Activated T-cell treated with anti-CD3 and anti-CD28 coated beads for 4 hours (primary cell): ENCODE data around the gene CHMP2A.
"Not testable (repeated sequence)": the region's sequence is repeated elsewhere in the genome, so short reads cannot be mapped to it uniquely, and the experiment has no call there.

Experiments used
- DNase-seq: peaks from one replicate; pipeline ENCODE4 v3.0.0-alpha.2; 2020

CHMP2A gene

DNA sequence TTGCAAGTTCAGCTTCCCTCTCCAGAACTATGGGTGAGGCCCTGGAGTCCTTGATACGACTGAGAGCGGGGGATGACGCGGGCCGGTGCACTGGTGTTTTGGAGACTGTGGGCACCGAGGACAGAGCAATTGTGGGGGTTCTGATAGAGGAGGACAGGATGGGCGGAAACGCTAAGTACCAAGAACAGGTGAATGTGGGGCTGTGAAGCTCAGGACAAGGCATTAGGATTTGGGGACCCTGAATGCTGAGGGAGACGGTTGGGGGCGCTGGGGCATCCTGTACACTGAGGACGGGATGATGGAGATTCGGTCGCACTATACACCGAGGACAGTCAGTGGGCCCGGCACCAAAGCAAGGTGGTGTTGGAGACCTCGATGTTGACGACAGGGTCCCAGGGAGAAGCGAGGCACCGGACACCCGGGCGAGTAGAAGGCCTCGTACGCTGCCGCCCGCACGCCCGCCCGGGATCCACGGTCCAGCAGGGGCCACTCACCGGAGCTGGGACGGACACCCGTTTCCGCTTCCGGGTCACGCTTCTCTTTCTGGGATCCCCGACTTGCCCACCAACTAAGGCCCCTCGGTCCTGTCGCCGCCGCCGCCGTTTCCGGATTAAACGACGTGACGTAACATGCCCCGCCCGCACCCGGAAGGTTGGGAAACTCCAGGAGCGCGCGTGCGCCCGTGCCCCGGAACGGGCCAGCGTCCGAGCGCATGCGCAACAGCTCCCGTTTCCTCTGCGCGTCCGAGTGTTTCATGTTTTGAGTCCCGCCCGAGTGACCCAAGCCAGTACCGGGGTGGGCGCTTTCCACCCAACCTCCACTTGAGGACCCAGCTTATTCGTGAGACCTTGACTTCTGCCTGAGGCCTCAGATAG, at the start of gene CHMP2A:
Gene CHMP2A, minus strand, starts transcription at position 612 of the 875 bp plus-strand sequence. CDS start 893 bp downstream, outside the sequence.
- peak; percentile 95 for DNase-seq

DNA sequence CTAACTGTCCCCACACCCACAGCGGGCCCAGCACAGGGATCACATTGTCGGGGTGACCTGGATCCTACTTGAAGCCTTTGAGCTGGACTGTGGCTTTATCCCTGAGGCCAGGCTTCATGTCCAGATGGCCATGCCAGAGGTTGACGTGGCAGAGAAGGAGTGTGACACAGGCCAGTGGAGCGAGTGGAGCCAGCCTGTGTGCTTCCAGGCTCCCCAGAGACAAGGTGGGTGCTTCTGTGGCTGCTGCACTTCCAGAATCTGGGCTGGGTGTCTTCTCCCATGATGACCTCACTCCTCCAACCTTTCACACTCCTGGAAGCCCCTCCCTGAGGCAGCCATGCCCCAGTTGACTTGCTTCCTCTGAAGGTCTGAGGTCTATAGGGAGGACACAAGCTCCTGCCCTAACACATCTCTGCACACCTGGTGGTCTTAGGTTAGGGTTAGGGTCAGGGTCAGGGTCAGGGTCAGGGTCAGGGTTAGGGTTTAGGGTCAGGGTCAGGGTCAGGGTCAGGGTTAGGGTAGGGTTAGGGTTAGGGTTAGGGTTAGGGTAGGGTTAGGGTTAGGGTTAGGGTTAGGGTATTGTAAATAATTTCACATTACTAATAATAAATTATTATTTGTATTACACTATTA, 31.3 kb upstream of the CHMP2A start:
- no peak for DNase-seq

DNA sequence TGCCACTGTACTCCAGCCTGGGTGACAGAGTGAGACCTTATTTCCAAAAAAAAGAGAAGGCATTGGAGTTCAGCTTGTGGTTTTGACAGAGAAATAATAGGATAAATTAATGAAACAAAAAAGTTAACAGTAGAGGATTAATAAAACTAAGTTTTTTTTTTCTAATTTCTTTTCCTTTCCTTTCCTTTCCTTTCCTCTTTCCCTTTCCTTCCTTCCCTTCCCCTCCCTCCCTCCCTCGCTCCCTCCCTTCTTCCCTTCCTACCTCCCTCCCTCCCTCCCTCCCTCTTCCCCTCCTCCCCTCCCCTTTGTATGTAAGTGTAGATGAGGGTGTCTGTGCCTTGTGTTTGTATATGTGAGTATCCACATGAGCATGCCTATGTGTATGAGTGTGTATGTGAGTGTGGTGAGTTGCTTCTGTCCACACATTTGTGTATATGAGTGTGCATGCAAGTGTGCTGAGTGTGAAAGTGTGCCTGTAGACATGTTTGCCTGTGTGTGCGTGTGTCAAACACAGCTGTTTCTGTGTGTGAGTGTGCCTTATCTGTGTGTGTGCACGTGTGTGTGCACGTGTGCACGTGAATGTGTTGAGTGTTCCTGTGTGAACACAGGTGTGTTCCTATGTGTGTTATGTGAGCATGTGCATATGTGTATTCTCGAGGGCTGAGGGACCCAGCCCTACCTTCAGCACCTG, 30.7 kb upstream of the CHMP2A start:
- no peak for DNase-seq

DNA sequence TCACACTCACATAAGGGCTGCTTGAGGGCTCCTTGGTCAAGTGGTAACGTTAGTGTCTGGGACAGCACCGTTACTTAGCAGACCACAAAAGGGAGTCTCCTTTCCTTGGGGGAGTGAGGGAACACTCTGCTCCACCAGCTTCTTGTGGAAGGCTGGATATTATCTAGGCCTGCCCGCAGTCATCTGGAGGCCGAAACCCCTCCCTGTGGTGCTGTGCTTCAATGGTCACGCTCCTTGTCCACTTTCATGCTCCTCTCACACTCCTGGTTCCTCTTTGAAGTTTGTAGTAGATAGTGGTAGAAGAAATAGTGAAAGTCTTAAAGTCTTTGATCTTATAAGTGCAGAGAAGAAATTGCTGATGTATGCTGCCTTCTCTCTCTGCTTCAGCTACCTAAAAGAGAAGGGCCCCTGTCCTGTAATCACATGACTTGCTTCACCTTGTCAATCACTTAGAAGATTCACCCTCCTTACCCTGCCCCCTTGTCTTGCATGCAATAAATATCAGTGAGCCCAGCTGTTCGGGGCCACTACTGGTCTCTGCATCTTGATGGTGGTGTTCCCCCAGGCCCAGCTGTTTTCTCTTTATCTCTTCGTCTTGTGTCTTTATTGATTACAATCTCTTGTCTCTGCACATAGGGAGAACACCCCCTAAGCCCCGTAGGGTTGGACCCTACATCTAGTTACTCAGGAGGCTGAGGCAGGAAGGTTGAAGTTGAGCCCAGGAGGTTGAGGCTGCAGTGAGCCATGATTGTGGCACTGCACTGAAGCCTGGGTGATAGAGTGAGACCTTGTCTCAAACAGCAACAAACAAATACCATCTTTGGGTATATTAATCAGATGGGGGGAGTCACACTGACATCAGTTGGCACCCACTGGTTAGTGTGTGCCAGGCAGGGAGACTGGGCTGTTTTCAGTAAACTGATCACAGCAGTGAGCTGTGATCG, 29.9 kb upstream of the CHMP2A start:
- no peak for DNase-seq

DNA sequence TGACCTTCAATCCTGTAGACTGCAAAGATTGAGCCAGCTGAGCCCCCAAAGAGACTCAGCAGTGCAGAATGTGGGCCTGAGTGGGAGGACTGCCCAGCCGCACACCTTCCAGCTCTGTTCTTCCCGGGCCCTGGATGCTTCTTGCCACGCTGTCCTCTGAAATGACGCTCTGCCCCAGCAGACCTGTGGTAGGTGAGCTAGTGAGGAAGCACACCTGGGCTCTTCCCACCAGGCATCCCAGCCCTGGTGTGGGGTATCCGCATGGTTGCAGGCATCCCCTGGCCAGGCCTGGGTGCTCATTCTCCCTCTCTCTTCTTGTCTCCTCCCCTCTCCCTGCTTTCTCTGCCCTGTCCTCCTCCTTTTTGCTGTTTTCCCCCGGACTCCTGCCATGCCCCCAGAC, 28.1 kb upstream of the CHMP2A start:
- DNase-seq: no peak

DNA sequence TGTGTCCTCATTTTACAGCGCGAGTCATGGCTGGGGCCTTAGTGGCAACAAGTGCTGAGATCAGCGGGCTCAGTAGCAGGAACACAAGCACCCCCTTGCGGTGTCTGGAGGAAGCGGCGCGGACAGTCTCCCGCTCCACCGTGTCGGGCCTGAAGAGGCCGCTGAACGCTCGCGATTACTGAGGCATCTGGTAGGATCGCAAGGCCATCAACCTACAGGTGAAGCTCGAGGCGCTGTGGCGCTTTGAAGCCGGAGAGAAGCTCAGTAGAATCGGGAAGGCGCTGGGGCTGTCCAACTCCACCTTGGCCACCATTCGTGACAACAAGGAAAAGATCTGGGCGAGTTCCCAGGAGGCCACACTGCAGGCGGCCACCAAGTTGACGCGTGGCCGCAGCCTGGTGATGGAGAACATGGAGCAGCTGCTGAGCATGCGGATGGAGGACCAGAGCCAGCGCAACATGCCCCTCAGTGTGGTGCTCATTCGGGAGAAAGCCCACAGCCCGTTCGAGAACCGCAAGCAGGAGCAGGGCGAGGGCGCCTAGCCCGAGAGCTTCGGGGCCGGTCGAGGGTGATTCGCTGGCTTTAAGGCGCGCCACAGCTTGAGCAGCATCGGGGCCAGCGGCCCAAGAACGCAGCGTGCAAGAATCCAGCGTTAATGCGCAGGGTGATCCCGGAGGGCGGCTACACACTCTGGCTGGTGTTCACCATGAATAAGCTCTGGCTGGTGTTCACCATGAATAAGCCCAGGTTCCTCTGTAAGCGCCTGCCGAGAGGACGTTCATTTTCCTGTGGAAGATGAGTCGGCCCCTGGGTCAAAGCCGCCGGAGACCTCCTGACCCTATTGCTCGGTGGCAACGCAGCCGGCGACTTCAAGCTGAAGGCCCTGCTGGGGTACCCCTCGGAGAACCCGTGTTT, 26.6 kb upstream of the CHMP2A start:
- peak; percentile 88 for DNase-seq

DNA sequence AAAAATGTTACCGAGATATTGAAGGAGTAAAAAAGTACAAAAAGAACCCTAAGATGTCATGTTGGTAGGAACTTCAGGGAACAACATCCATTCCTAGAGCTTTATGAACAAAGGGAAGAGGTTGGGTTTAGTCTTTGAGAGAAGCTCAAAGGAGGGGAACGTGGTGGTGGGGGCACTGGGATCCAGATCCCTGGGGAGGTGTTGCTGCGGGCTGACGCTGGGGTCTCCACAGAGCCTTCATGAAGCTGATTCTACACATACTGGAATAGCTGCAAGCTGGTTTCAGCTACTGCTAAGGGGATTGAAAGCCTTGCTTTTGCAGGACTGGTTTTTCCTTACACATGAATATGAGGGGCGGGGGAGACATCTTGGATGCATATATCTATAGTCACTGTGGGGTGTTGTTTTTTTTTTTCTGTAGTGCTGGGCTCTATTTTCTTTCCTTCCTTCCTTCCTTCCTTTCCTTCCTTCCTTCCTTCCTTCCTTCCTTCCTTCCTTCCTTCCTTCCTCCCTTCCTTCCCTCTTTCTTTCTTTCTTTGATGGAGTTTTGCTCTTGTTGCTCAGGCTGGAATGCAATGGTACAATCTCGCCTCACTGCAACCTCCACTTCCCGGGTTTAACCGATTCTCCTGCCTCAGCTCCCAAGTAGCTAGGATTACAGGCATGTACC, 24.7 kb upstream of the CHMP2A start:
- DNase-seq: no peak

DNA sequence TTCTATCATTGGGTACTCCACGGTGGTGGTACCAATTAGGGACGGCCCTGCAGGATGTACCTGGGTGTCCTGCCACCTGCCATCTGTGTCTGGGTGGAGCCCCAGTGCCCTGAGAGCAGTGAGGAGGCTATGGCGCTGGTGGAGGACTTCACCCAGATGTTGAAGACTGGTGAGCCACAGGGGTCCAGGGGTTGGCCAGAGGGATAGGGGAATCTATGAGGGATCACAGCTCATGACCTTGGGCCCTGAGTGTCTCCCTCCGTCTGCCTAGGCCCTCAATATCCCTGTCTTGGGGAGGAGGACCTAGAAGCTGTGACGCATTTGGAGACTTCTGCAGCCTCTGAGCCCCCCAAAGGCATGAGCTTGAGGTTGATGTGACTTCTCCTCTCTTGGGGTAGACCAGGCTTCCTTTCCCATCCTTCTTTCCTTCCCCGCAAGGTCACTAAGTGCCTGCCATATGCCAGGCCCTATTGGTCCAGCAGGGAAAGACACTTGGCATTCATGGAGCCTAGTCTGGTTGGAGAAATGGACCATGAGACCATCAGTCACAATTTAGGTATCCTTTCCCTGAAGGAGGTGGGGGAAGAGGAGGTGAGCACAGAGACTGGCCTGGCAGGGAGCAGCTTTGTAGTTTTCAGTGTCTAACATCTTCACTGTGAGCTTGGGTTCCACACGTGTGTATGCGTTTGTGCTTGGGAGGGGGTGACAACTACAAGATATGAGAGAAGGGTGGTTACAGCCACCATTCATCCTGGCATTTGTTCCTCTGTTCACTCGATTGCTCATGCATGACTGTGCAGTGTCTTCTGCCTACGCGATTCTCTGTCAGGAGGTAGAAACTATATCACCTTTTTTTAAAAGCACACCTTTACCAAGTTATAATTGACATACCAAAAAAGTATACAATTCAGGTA, 23.4 kb upstream of the CHMP2A start:
- no peak for DNase-seq

DNA sequence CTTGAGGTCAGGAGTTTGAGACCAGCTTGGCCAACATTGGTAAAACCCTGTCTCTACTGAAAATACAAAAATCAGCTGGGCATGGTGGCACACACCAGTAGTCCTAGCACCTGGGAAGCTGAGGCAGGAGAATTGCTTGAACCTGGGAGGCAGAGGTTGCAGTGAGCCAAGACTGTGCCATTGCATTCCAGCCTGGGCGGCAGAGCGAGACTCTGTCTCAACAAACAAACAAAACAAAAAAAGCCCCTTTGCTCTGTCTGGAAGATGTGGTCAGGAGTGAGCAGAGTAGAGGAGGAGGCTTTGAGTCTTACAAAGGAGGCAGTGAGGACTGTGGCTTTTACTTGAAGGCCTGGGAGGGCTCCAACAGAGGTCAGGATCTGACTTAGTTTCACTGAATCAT, 22.7 kb upstream of the CHMP2A start:
- not testable (repeated sequence) for DNase-seq

DNA sequence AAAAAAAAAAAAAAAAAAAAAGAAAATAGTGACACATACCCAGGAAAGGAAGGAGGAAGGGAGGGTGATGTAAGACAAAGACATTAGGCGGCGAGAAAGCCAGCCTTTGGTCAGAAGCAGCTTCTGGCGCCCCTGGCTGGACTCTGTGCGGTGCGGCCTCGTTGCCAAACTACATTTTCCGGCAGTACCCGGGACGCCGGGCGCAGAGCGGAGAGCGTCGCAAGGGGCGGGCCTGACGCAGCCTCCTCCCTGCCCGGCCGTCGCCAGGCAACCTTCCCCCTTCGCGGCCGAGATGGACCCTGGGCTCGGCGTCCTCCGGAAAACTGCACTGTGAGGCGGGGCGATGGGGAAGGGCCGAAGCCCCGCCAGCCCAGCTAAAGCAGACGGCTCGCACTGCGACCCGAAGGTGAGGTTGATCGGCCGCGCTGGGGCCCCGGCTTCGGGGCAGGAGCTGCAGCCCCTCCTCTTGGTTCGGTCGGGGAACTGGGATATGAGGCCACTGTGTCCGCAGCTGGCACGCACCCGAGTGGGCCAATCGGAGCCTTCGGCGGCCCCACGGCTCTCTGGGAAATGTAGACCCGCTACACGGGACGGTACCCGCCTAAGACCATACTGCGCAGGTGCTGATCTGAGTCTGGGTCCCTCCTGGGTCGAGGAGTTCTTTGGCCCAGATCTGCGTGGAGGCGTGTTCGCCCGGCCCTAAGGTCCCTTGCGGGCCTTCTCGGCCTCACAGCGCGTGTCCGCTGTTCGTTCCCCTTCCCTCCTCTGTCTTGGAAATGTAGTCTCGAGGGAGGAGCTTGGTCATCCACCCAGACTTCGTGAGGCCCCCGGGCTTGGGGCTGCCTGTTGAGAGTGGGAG, 20.5 kb upstream of the CHMP2A start:
- peak; percentile 58 for DNase-seq

DNA sequence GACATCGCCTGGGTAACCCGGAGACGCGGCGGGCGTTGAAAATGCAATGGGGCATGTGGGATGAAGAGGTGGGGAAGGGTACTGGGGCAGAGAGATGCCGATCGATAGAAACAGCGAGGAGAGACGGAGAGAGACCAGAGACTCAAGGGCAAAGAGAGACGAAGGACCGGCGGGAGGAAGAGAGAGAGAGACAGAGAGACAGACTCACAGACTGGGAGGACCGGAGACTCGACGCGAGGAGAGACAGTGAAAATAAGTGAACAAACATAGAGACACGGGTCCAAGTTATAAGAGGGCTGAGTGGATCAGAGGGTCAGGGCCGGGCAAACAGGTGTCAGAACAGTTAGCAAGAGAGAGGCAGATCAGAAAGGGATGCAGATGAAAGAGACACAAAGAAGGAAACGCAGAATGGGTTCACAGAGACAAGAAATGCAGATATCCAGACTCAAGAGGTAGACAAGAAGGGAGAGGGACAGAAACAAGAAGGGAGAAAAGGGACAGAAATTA, 18.8 kb upstream of the CHMP2A start:
- no peak for DNase-seq

DNA sequence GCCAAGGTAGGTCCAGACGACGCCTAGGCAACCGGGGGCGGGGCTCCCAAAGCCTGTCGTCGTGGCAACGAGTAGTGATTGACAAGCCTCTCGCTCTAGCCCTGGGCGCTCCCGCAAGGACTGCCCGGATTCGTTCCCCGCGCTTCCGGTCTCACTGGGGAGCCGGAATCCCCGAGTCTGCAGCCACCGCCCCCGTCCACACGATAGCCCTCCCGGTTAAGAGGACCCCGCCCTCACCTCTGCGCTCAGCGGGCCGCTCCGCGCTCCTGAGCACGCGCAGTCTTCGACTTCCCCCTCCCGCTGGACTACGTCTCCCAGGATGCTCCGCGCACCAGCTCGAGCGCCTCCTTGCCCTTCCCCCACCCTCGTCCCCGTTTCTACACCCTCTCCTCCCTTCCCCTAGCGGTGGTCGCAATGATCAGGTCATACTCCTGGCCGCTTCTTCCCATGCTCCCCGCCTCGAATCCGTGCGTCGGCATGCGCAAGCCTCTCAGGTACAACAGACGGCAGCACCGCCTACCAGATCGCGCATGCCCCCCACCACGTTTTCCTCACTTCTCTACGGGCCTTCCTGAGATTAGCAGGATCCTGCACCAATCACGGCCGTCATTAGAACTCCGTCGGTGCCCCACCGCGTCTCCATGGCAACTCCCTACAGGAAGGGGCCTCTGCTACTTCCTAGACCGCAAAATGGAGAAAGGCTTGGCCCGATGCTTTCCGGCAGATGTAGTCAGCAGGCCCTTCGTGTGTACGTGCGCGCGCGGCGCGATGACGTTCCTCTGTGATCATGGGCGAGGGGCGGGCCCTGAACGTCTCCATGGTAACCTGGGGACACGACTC, 18.1 kb upstream of the CHMP2A start, which contains the start of gene MZF1:
Gene MZF1, minus strand, starts transcription at position 518 of the 840 bp plus-strand sequence. CDS start 1,946 bp downstream, outside the sequence.
- DNase-seq: peak; percentile 99

DNA sequence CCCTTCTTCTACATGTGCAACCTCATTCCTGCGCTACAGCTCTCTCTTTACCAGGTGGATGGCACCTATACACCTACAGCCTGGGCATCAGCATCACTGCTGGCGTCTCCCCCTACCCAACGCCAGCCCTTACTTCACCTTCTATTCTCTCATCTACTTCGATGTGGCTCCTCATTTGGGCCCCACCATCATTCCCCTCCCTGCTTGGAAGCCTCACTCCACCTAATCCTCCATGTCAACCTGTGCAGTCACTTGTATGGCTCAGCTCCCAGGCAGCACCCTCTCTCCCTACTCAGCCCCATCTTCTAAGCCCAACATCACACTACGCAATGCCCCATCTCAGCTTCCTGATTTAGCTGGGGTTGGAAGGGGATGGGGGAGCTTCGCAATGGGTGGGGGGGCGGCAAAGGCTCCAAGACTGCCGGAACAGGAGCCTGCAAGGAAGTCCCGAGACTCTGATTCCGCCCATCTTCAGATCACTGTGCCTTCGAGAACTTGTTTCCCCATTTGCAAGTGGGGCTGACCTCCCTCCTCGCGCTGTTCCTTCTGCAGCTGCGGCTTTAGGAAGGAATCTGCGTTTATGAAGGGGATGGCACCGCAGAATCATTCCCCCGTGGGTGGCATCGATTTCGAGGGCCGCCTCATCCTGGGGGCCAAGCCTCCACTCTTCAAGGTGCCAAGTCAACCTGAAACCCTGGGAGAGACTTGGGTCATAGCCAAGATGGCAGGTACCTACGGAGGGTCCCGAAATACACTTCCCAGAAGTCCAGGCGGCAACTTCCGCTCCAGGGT, 17.3 kb upstream of the CHMP2A start:
- DNase-seq: no peak

DNA sequence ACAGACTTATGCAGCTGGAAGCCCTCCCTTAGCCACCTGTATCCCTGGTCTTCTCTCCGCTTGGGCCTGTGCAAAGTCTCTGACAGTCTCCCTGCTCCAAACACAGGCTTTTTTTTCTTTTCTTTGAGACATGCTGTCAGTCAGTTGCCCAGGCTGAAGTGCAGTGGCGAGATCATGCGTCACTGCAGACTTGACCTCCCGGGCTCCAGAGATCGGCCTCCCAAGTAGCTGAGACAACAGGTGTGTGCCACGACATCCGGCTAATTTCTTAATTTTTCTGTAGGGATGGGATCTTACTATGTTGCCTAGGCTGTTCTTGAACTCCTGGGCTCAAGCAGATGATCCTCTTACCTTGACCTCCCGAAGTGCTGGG, 16.7 kb upstream of the CHMP2A start:
- DNase-seq: no peak

DNA sequence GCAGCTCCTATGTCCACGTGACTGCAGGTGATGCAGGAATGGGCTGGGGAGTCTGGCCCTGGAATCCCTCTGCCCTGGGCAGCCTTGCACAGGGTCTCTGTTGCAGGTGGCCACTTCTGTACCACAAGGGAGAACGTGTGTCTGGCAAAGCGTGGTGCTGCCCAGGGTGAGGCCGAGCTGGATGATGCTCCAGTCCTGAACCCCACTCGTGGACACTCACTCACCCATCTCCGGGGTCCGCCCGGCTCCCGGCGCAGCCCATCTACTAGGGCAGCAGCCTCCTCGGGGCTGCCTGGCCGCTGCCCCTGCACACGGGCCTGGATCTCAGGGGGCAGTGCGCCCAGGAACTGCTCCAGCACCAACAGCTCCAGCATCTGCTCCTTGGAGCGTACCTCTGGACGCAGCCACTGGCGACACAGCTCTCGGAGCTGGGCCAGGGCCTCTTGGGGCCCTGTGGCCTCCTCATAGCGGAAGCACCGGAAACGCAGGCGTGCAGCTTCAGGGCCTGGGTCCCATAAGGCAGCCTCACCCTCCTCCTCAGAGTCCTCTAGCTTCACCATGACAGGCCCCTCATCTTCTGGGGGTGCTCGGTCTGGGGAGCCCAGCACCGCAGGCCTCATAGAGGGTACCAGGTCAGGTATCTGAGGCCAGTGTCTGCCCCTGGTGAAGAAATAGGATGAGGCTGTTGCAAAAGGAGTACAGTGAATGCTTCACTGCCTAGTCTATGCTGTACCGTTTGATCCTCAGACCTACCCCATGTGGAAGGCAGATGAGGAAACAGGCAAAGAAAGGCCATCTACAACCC, 16.1 kb upstream of the CHMP2A start:
- no peak for DNase-seq
